NB4 (cell line): ENCODE measurements around the gene EIF3B.
A peak's percentile ranks its signal among the peaks of the same experiment; 100 is the strongest.
"Not testable (repeated sequence)": the region's sequence is repeated elsewhere in the genome, so short reads cannot be mapped to it uniquely, and the experiment has no call there.

Source experiments
- DNase-seq: peaks from one replicate; pipeline ENCODE4 v3.0.0; 2010; ENCODE audit warnings: low read depth
- H3K4me3 ChIP-seq: one replicate; pipeline ENCODE4 v1.5.1; 2011; ENCODE audit warnings: mild to moderate bottlenecking, low read depth, low read length, moderate library complexity
- CTCF ChIP-seq: IDR thresholded peaks from one replicate; pipeline ENCODE4 v1.5.1; 2012; ENCODE audit warnings: low read depth, low read length
- MAX ChIP-seq: IDR thresholded peaks from 2 replicates; pipeline ENCODE4 v1.6.1; 2011; ENCODE audit warnings: low read depth, low read length
- MYC ChIP-seq: IDR thresholded peaks from 2 replicates; pipeline ENCODE4 v1.6.1; 2011; ENCODE audit warnings: low read depth, low read length
- POLR2A ChIP-seq: IDR thresholded peaks from 2 replicates; pipeline ENCODE4 v1.6.1; 2011; ENCODE audit warnings: mild to moderate bottlenecking; ENCODE audit not compliant: insufficient read length; ENCODE audit errors: extremely low read depth

The EIF3B gene

GRCh38 chr7:2313450-2314208 is 41.0 kb upstream of the EIF3B start:
- TF ChIP-seq MAX (no peak), POLR2A (no peak), MYC (no peak), CTCF (no peak)
- H3K4me3 ChIP-seq, result peak overlapping the region; percentile 65
- peak; percentile 47 for DNase-seq

- TF ChIP-seq POLR2A, result peak; percentile 61
- TF ChIP-seq CTCF, result no peak
- TF ChIP-seq MAX, result peak; percentile 95
- peak; percentile 85 for TF ChIP-seq MYC
- peak within 1 kb of the TSS; percentile 65 for H3K4me3 ChIP-seq
- peak; percentile 89 for DNase-seq
Measured at GRCh38 chr7:2314209-2314955, 40.2 kb upstream of the EIF3B start, which contains the start of gene SNX8. Gene SNX8 (minus strand): TSS chr7:2314441. CDS start chr7:2314421, 20 bp downstream.

GRCh38 chr7:2314956-2315530 is 39.6 kb upstream of the EIF3B start:
- H3K4me3 ChIP-seq, DNase-seq: not testable (repeated sequence)

GRCh38 chr7:2315787-2316186 is 38.8 kb upstream of the EIF3B start:
- TF ChIP-seq POLR2A (no peak), MYC (no peak), CTCF (no peak), MAX (no peak)
- no peak for DNase-seq
- H3K4me3 ChIP-seq, result no peak overlapping the region

GRCh38 chr7:2316578-2316977 is 38.0 kb upstream of the EIF3B start:
- TF ChIP-seq CTCF (no peak), MAX (no peak), MYC (no peak), POLR2A (no peak)
- H3K4me3 ChIP-seq, result no peak overlapping the region
- DNase-seq, result no peak

- no peak for DNase-seq
- TF ChIP-seq CTCF, result no peak
- TF ChIP-seq POLR2A, result no peak
- no peak for TF ChIP-seq MAX
- TF ChIP-seq MYC, result no peak
- no peak overlapping the region for H3K4me3 ChIP-seq
Measured at GRCh38 chr7:2317556-2318293, 36.9 kb upstream of the EIF3B start.
